Lung (tissue), 12 donors: ENCODE measurements around the gene EXOC4. TPM values are rescaled to one million over a fixed set of nuclear protein-coding genes. Genes with fewer than 3 reads are reported as not detected.

Source experiments
- ATAC-seq: fragments of 200-7000 bp; cut with Tn5 transposase; one replicate; pipeline ENCODE4 v1.9.1; 2020; ENCODE audit warnings: moderate number of reproducible peaks; ENCODE audit not compliant: insufficient read depth, low FRiP score
- DNase-seq, 3 donors: peaks; one replicate each; pipeline ENCODE4 v3.0.0-alpha.2; 2013 to 2017
- H3K27ac ChIP-seq, 2 donors: one replicate each; pipeline ENCODE4 v1.5.1; 2013; ENCODE audit warnings: mild to moderate bottlenecking in 2 of 2, moderate library complexity in 2 of 2, control low read depth in 1 of 2, inconsistent platforms in 1 of 2, low read depth in 1 of 2, low read length in 1 of 2
- H3K27me3 ChIP-seq, 3 donors: one replicate each; pipeline ENCODE4 v1.5.1; 2013; ENCODE audit warnings: low read length in 2 of 3; ENCODE audit not compliant: control insufficient read depth in 3 of 3, insufficient read depth in 3 of 3
- H3K36me3 ChIP-seq, 4 donors: one replicate each; pipeline ENCODE4 v1.5.1; 2013; ENCODE audit warnings: low read length in 4 of 4, mild to moderate bottlenecking in 1 of 4, moderate library complexity in 1 of 4; ENCODE audit not compliant: control insufficient read depth in 4 of 4, insufficient read depth in 4 of 4
- H3K4me1 ChIP-seq, 5 donors: one replicate each; pipeline ENCODE4 v1.5.1; 2013; ENCODE audit warnings: low read length in 5 of 5, mild to moderate bottlenecking in 2 of 5, moderate library complexity in 1 of 5; ENCODE audit not compliant: control insufficient read depth in 5 of 5, insufficient read depth in 5 of 5
- H3K4me3 ChIP-seq: one replicate; pipeline ENCODE4 v1.5.1; 2013; ENCODE audit warnings: mild to moderate bottlenecking, control low read depth, moderate library complexity
- H3K9ac ChIP-seq, 2 donors: one replicate each; pipeline ENCODE4 v1.5.1; 2013; ENCODE audit warnings: low read length in 2 of 2, control low read depth in 1 of 2; ENCODE audit not compliant: insufficient read depth in 1 of 2
- H3K9me3 ChIP-seq, 4 donors: one replicate each; pipeline ENCODE4 v1.5.1; 2013; ENCODE audit warnings: low read length in 3 of 4, mild to moderate bottlenecking in 1 of 4, moderate library complexity in 1 of 4; ENCODE audit not compliant: control insufficient read depth in 4 of 4, insufficient read depth in 3 of 4
- WGBS, 2 donors: extraction: QIAGEN DNeasy Blood & Tissue Kit; methylation state at CpG; one replicate each; pipeline ENCODE4 v1.1.7; 2013; 5-methylcytosine and 5-hydroxymethylcytosine counted together
- polyA plus RNA-seq, 2 donors: library from polyadenylated mRNA; stranded (reverse); fragments of 200-250 nt; gene quantifications; one replicate each; pipeline ENCODE4 v1.2.1, GENCODE V29; 2013
- total RNA-seq, 2 donors: library from RNA; depleted of rRNA in 1 of 2; stranded (reverse); fragments of >200 nt in 1 of 2; gene quantifications; one replicate each; pipeline ENCODE4 v1.2.1, GENCODE V29; 2014 to 2021
- TF ChIP-seq, protein P1 (sequence below): IDR thresholded peaks from 2 replicates; pipeline ENCODE4 v1.5.1; 2012; ENCODE audit warnings: mild to moderate bottlenecking; ENCODE audit errors: control extremely low read depth, extremely low read depth
- donor health status: control.
- donor health status: control.
- donor health status: Bipolar disorder and iron deficiency.
- donor health status: healthy.
- donor health status: DM: yes; HTN: yes; CAD: no.

The EXOC4 gene
- total and polyA plus RNA-seq, 4 donors: 10.3 to 232 (median 47.4) TPM

- TF ChIP-seq, protein P1, sequence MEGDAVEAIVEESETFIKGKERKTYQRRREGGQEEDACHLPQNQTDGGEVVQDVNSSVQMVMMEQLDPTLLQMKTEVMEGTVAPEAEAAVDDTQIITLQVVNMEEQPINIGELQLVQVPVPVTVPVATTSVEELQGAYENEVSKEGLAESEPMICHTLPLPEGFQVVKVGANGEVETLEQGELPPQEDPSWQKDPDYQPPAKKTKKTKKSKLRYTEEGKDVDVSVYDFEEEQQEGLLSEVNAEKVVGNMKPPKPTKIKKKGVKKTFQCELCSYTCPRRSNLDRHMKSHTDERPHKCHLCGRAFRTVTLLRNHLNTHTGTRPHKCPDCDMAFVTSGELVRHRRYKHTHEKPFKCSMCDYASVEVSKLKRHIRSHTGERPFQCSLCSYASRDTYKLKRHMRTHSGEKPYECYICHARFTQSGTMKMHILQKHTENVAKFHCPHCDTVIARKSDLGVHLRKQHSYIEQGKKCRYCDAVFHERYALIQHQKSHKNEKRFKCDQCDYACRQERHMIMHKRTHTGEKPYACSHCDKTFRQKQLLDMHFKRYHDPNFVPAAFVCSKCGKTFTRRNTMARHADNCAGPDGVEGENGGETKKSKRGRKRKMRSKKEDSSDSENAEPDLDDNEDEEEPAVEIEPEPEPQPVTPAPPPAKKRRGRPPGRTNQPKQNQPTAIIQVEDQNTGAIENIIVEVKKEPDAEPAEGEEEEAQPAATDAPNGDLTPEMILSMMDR: no peak
- no peak for DNase-seq
- Histone ChIP-seq H3K9me3 (no peaks in the 10 kb centered on the region), H3K4me3 (no peak overlapping the region), H3K27me3 (no peaks in the 10 kb centered on the region), H3K36me3 (peaks cover 0 to 4% (median 0%) of the 10 kb centered on the region in 4 donors), H3K4me1 (no peaks in the 10 kb centered on the region), H3K27ac (no peak overlapping the region), H3K9ac (no peak overlapping the region)
- 90 to 91% methylated on average over 13 of the region's 13 CpGs for WGBS, 2 donors
- ATAC-seq: no peak
Measured at GRCh38 chr7:133727476-133728214, 474.8 kb downstream of the EXOC4 start.

- TF ChIP-seq, protein P1: no peak
- 80 to 86% methylated on average over 3 of the region's 3 CpGs for WGBS, 2 donors
Measured at GRCh38 chr7:133730360-133730759, 477.5 kb downstream of the EXOC4 start.

DNA sequence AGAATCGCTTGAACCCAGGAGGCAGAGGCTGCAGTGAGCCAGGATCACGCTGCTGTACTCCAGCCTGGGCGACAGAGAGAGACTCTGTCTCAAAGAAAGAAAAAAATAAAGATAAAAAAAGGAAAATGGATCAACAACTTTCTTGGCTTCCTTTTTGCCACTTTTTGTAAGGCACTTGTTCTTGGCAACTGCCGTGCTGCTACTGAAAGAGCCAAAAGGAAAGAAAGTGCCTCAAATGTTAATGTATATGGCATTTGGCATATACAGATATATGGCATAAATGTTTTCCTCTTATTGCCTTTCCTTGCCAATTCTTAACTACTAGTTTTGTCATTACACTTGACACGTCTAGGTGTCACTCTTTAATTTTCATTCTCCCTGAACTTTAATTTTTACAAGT lies 480.5 kb downstream of the EXOC4 start:
- TF ChIP-seq, protein P1: no peak
- Histone ChIP-seq H3K4me1 (no peaks in the 10 kb centered on the region), H3K36me3 (no peaks in the 10 kb centered on the region), H3K9me3 (no peaks in the 10 kb centered on the region), H3K9ac (no peak overlapping the region), H3K27me3 (no peaks in the 10 kb centered on the region), H3K4me3 (no peak overlapping the region), H3K27ac (no peak overlapping the region)
- 97% methylated on average over 5 of the region's 5 CpGs for WGBS, 2 donors
- DNase-seq: no peak
- ATAC-seq: no peak

More at GRCh38 chr7:133730360-133730759, 477.5 kb downstream of the EXOC4 start:
- Histone ChIP-seq H3K27ac (no peak overlapping the region), H3K4me1 (no peaks in the 10 kb centered on the region), H3K9ac (no peak overlapping the region), H3K4me3 (no peak overlapping the region), H3K9me3 (no peaks in the 10 kb centered on the region), H3K36me3 (peaks cover 0 to 4% (median 0%) of the 10 kb centered on the region in 4 donors), H3K27me3 (no peaks in the 10 kb centered on the region)
- no peak for DNase-seq
- no peak for ATAC-seq

- H3K9ac ChIP-seq: no peak overlapping the region
- H3K9me3 ChIP-seq: no peaks in the 10 kb centered on the region
- H3K27me3 ChIP-seq: no peaks in the 10 kb centered on the region
- no peak overlapping the region for H3K4me3 ChIP-seq
- H3K27ac ChIP-seq: no peak overlapping the region
- WGBS, 2 donors: 79 to 93% methylated on average over 1 of the region's 1 CpG
- H3K4me1 ChIP-seq: no peaks in the 10 kb centered on the region
- H3K36me3 ChIP-seq: no peaks in the 10 kb centered on the region
- ATAC-seq (no peak), DNase-seq (no peak)
- TF ChIP-seq, protein P1: no peak
Measured at GRCh38 chr7:133735222-133735621, 482.3 kb downstream of the EXOC4 start.
